Measurements from ENCODE around the gene IL6ST.

DNA sequence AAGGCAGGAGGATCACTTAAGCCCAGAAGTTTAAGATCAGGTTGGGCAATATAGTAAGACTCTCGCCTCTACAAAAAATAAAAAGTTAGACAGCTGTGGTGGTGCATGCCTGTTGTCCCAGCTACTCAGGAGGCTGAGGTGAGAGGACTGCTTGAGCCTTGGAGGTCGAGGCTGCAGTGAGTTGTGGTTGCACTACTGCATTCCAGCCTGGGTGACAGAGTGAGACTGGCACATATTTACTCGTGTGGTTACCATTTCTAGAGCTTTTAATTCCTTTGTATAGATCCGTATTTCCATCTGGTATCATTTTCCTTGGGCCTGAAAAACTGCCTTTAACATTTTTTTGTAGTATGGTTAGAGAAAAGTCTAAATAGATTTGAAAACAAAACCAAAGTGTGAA lies 7.8 kb downstream of the IL6ST start:
- TF ChIP-seq, protein P1, sequence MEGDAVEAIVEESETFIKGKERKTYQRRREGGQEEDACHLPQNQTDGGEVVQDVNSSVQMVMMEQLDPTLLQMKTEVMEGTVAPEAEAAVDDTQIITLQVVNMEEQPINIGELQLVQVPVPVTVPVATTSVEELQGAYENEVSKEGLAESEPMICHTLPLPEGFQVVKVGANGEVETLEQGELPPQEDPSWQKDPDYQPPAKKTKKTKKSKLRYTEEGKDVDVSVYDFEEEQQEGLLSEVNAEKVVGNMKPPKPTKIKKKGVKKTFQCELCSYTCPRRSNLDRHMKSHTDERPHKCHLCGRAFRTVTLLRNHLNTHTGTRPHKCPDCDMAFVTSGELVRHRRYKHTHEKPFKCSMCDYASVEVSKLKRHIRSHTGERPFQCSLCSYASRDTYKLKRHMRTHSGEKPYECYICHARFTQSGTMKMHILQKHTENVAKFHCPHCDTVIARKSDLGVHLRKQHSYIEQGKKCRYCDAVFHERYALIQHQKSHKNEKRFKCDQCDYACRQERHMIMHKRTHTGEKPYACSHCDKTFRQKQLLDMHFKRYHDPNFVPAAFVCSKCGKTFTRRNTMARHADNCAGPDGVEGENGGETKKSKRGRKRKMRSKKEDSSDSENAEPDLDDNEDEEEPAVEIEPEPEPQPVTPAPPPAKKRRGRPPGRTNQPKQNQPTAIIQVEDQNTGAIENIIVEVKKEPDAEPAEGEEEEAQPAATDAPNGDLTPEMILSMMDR (IDR thresholded peaks at IDR 0.05; ENCODE audit: borderline replicate concordance, extremely low read depth, low read length, poor library complexity, severe bottlenecking) = no peak
- TF ChIP-seq EZH2 (IDR thresholded peaks at IDR 0.05; ENCODE audit: borderline replicate concordance, low read depth, low read length, severe bottlenecking) = no peak
